DMS53 (cell line): ENCODE results near the gene PPARG.
"Not testable (repeated sequence)": the region's sequence is repeated elsewhere in the genome, so short reads cannot be mapped to it uniquely, and the experiment has no call there.

Source experiments
- DNase-seq: peaks from one replicate; lab custom pipeline; 2025; lab: John Stamatoyannopoulos, UW

The PPARG gene

GRCh38 chr3:12279591-12280326 lies 9.1 kb upstream of the PPARG start:
- DNase-seq = no peak

GRCh38 chr3:12280357-12280806 lies 8.5 kb upstream of the PPARG start:
- DNase-seq = no peak

- DNase-seq = no peak
Measured at GRCh38 chr3:12284591-12284990, 4.3 kb upstream of the PPARG start.

- DNase-seq = no peak
Measured at GRCh38 chr3:12285003-12285555, 3.8 kb upstream of the PPARG start.

- not testable (repeated sequence) for DNase-seq
Measured at GRCh38 chr3:12285779-12286178, 3.1 kb upstream of the PPARG start.

DNA sequence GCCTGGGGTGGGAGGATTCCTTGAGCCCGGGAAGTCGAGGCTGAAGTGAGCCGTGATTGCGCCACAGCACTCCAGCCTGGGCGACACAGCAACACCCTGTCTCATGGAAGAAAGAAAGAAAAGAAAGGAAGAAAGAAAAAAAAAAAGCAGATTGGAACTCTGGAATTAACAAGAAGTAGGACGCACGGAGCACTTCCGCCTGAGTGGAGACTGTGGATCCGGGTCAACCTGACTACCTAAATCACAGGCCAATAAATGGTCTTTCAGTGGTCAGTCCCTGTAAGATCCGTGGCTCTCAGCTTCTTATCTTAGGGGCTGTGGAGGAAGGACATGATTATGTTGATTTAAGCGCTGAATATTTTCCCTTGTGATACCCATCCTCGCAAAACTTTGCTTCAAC lies 2.4 kb upstream of the PPARG start:
- no peak for DNase-seq

DNA sequence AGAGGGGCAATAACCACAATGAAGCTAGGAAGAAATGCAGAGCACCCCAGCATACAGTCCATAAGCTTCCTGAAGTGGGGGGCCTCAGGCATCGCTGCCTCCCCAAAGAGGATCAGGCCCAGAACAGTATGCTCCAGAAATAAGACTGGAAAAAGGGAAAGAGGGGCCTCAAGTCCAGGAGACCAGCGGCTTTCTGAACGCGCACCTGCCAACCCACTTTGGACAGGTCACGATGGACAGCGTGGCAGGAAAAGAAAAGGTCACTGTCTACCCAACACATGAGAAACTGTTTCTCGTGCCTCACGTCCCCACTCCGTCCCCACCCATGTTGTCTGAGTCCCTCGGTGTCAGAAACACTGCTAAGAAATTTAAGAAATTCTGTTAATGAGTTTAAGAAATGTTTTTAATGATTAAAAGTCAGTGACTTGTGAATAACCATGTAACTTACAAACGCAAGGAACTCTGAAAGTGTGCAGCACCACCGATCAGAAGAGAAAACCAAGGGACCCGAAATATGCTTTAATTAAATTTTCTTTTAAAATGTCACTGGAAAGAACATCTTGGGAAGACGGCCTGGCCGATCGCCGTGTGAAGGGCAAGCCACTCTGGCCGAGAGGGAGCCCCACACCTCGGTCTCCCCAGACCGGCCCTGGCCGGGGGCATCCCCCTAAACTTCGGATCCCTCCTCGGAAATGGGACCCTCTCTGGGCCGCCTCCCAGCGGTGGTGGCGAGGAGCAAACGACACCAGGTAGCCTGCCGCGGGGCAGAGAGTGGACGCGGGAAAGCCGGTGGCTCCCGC lies 1.7 kb upstream of the PPARG start:
- DNase-seq = peak; percentile 18

GRCh38 chr3:12287727-12288181 lies 1.1 kb upstream of the PPARG start:
- peak; percentile 47 for DNase-seq

DNA sequence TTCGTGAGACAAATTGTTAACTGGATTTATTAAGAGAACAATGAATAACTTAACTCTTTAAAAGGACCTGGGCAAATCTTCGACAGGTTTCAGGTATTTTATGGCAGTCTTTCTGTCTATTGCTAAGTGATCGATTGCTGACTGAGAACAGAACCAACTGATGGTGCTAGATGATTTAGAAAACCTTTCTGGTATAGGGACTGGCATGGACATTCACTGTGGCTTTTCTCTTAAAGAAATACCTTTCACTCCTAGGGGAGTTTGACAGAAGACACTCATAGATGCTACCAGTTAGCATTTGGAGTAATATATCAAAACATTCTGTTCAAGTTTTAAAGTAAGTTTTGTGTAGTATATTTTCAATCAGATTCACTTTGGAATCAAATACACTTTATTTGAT lies 654 bp downstream of the PPARG start:
- no peak for DNase-seq

DNA sequence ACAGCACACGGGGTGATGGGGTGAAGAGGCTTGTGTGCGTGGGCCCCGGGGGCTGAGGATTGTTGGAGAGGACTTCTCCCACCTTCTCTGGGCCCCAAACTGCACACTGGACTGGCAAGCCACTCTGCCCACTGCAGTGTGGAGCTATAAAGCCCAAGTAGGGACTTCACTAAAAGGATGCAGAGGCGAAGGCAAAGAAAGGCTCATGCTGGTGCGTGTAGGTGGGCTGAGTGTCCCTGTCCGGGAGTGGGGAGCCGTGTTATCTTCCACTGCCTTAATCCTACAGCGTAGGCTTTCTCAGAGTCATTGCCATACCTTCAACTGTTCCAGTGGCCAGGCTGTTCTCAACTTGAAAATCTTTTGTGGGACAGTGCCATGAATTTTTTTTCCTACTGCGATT lies 3.9 kb downstream of the PPARG start:
- no peak for DNase-seq

DNA sequence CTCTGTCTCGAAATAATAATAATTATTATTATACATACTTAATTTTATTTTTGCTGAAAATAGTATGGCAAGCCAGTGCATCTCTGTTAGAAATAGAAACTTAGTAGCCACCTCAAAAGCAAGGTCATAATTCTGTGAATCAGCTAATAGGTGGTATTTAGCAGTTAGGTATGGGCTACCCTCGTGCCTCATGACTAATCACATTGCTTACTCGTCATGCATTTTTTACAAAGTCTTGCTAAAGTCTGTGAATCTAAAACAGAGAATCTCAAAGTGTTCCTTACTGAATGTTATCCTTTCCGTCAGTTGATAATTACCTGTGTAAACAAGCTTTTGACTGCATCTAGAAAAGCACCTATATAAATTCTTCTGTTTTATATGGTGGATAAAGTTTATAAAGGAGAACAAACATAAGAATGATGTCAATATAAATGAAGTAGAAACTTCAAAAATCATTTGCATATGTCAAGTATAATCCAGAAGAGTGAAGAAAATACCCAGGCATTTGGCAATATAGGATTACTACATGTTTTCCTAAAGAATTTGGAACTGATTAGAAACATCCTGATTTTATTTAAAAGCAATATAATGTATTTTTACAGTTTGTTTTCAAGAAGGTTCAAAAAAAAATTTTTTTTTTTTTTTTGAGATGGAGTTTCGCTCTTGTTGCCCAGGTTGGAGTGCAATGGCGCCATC lies 6.2 kb downstream of the PPARG start:
- no peak for DNase-seq

- no peak for DNase-seq
Measured at GRCh38 chr3:12296511-12296910, 7.6 kb downstream of the PPARG start.

GRCh38 chr3:12299026-12299425 lies 10.2 kb downstream of the PPARG start:
- no peak for DNase-seq

- DNase-seq = no peak
Measured at GRCh38 chr3:12300137-12300536, 11.3 kb downstream of the PPARG start.

GRCh38 chr3:12301031-12301430 lies 12.2 kb downstream of the PPARG start:
- no peak for DNase-seq

DNA sequence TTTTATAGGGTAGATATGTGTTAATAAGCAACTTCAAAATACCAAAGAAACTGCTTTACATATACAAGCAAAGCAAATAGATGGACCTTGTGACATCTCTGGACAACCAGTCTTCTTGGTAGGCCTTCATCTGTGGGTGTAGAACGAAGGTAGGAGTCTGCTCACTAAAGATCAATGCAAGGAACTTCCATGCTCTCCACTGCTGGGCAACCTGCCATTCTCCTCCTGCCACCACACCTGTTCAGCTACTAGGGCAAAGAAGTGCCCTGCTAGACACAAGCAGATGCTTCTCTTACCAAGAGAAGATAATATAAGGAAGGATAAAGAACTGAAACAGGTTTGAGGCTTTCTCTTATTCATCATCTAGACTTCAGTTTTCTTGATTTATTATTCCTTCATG lies 12.6 kb downstream of the PPARG start:
- DNase-seq = no peak

- no peak for DNase-seq
Measured at GRCh38 chr3:12302564-12302963, 13.7 kb downstream of the PPARG start.

DNA sequence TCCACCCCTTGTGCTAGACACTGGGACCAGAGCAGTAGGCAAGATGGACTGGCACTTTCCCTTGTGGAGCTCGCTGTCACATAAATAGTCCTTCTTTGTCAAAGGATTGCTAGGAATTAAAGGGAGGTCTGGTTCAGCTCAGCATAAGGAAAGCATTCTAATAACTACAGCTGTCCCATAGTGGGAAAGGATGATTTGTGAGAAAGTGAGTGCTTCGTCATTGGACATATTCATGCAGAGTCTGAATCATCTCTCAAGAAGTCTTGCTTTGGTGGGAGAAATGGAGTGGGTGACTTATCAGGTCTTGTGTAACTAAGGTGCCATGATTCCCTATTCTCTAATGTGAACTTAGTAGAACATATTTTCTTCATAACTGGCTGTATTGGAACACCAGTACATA lies 14.7 kb downstream of the PPARG start:
- DNase-seq = no peak

DNA sequence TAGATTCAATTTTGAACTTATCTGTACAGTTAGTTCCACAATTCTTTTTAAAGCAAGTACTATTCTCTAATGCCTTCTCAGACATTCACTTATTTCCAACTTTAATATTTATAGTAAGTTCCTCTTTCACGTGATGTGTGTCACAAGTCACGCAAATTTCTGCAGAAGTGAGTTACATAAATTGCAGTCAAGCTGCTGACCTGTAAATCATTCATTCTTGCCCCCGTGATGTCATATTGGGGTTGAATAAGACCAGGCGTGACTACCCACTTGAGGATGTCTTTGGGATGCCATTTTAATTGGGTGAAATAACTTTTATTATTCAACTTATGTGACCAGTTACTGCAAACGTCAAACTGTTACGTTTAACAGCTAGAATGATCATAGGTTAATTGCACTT lies 15.1 kb downstream of the PPARG start:
- DNase-seq = no peak

GRCh38 chr3:12307136-12307535 lies 18.3 kb downstream of the PPARG start:
- no peak for DNase-seq

DNA sequence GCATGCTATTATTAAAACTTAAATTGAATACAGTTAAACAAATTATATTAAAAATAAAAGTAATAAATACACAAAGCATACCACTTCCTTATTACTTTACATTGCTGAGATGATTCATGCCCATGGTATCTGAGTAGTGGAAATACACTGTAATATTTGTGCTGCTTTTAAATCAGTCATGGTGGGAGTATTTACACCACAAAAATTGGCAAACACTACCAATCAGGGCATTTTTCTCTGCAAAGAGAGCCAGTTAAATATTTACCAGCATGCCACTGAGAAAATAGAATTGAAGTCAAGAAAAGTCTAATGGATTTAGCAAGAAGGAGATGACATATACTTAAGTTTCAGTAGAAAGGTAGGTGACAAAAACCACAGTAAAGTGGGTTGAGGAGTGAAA lies 19.6 kb downstream of the PPARG start:
- DNase-seq = peak; percentile 23

- no peak for DNase-seq
Measured at GRCh38 chr3:12309716-12310115, 20.8 kb downstream of the PPARG start.
